HG02973 (cell line): Measurements from ENCODE around the gene TRAPPC3.
A peak's percentile ranks its signal among the peaks of the same experiment; 100 is the strongest.
"Not testable (repeated sequence)": the region's sequence is repeated elsewhere in the genome, so short reads cannot be mapped to it uniquely, and the experiment has no call there.

Source experiments
- ATAC-seq: cut with Tn5 transposase; IDR thresholded peaks from one replicate; pipeline ENCODE4 v1.9.1; 2021; ENCODE audit warnings: moderate library complexity; ENCODE audit not compliant: unreplicated experiment

TRAPPC3 gene

GRCh38 chr1:36149237-36149972 is at the start of gene TRAPPC3:
TSS of gene TRAPPC3 (minus strand) at chr1:36149486. CDS start at chr1:36149378, 108 bp downstream.
- ATAC-seq: peak; percentile 83

- no peak for ATAC-seq
Observed at GRCh38 chr1:36198641-36199040, 49.4 kb upstream of the TRAPPC3 start.

DNA sequence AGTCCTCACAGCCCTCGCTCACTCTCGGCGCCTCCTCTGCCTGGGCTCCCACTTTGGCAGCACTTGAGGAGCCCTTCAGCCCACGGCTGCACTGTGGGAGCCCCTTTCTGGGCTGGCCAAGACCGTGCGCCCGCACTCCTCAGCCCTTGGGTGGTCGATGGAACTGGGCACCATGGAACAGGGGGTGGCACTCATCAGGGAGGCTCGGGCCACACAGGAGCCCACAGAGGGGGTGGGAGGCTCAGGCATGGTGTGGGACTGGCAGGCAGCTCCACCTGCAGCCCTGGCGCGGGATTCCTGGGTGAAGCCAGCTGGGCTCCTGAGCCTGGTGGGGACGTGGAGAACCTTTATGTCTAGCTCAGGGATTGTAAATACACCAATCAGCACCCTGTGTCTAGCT is 47.5 kb upstream of the TRAPPC3 start:
- ATAC-seq: not testable (repeated sequence)

DNA sequence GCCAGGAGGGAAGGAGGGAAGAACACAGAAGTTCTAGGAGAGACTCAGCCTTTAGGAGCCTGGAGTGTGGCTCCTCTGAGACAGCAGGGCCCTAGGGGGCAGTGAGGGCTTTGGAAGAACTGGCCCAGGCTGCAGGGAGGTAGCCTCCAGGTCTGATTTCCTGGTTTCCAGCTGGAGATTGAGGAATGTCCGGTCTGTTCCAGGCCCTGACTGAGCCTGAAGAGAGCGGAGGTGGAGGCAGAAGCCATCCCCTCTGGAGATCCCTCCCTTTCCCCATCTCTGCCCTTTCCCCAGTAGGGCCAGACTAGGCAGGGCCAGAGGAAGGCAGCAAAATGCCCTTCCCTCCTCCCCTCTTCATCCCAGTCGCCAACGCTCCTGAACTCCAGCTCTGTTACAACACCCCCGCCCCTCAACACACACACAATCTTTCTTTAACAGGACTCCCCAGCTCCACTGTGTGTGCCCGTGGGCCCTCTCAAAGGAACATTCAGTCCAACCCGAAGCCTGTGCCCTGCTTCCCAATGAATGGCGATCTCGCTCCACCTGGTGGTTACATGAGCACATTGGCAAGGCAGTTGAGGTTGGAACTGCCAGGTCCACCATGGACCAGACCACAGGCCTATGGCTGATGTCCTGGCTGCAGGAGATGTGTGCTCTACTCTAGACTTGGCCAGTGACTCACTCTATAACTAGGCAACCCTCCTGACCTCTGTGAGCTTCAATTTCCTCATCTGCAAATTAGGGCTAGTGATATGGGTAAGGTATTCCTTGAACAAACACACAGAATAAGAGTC is 38.7 kb upstream of the TRAPPC3 start:
- ATAC-seq: peak; percentile 67

GRCh38 chr1:36183309-36183856 is 34.1 kb upstream of the TRAPPC3 start:
- ATAC-seq: no peak

DNA sequence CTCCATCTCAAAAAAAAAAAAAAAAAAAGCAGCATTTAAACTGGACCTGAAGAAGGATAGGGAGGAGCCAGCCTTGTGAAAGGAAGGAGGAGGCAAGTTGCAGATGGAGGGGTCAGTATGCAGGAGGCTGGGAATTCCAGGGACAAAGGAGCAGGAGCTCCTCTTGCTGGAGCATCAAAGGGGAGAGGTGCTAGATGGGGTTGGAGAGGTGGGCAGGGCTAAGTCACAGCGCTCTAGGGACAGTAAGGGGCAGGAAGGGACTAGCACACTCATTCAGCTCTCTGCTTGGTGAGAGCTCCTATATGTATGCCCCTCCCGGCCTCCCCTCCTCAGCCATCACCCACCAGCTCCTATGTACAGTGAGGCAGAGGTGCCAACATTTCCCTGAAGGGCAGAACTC is 33.4 kb upstream of the TRAPPC3 start:
- ATAC-seq: no peak

DNA sequence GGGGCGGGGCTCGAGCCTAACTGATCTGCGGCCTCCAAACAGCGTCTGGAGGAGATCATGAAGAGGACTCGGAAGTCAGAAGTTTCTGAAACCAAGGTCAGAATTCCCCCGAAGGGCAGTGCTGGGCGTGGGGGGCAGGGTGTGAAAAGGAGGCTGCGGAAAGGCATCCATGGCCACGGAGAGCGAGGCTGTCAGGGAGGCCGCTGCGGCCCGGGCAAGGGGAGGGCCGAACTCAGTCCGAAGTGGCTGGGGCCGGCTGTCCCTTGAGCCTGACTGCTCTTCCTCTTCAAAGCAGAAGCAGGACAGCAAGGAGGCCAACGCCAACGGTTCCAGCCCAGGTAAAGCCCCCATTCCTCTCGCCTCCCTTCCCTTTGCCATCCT is 29.9 kb upstream of the TRAPPC3 start:
- no peak for ATAC-seq

DNA sequence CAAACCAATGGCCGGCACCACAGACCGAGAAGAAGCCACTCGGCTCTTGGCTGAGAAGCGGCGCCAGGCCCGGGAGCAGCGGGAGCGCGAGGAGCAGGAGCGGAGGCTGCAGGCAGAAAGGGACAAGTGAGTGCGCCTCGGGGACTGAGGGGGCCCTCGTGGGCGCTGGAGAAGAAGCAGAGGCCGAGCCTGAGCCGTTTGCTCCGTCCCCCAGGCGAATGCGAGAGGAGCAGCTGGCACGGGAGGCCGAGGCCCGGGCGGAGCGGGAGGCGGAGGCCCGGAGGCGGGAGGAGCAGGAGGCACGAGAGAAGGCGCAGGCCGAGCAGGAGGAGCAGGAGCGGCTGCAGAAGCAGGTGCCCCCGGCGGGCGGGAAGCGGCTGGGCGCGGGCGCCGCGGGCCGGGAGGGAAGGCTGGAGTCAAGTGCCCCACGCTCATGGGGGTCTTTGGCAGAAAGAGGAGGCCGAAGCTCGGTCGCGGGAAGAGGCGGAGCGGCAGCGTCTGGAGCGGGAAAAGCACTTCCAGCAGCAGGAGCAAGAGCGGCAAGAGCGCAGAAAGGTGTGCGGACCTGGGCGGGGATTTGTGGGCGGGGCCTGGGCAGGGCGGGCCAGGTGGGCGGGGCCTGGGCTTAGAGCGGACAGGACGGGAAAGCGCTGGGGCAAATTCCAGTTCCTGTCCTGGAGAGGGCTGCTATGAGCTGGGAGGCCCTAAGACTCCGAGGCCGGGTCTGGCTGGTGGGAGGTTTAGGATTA is 29.4 kb upstream of the TRAPPC3 start:
- no peak for ATAC-seq

GRCh38 chr1:36177589-36178431 is 28.5 kb upstream of the TRAPPC3 start:
- ATAC-seq: no peak

DNA sequence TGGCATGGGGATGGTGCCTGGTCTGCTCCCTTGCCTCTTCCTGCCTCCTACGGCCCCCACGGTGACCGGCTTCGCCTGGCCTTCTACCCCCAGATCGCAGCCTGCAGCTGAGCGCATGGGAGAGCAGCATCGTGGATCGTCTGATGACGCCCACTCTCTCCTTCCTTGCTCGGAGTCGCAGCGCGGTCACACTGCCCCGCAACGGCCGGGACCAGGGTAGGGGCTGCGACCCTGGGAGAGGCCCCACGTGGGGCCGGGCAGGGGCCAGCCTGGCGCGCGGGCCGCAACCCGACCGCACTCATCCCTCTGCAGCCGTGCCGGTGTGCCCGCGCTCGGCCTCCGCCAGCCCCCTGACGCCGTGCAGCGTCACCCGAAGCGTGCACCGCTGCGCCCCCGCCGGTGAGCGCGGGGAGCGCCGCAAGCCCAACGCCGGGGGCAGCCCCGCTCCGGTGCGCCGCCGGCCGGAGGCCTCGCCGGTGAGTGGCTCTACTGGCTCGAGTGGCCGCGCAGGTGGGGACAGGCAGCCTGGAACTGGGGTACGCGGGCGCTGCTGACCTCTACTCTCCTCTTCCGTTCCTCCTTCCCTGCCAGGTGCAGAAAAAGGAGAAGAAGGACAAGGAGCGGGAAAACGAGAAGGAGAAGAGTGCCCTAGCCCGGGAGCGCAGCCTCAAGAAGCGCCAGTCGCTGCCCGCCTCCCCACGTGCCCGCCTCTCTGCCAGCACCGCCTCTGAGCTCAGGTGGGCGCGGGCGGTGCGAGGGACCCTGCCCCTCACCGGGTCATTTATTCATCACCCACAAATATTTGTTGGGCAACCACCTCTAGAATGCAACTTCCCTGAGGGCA is 27.0 kb upstream of the TRAPPC3 start:
- ATAC-seq: no peak

DNA sequence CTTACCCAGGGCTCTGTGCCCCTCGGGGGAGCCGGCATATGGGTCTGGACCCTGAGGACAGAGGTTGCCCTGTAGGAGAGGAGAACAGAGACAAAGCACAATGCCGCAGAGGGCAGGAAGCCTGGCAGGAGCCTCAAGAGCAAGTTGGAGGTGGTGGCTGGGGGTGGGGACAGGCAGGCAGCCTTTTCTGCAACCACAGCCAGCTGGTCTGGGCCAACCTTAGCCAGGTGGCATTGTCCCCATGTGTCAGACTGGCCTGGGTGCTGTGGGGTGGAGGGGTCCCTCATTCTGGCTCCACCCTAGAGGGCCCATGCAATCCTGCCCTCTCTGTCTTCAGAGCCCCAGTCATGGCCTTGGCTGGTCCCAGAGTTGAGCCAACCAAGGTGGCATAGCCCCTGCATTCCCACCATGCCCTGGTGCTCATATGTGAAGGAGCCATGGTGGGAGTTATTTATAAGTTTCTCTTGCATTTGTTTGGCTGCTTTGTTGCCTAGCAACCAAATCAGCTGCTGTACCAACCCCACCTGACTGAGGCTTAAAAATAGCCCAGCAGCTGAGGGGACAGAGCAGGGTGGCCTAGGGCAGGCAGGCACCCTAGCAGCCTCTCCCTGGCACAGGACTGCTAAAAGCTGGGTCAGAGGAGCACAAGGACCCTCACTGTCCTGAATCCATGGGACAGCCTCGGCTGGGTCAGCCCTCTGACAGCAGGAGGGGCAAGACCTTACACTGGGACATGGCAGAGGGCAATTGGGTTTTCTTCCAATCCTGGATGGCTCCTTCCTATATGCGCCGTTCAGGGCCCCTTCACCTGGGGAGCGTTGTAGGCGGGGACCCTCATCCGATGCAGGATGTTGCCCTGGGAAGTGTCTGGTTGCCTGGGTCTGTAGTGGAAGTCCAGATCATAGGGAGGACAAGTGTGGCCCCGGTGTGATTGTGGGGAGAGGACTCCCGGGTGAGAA is 26.1 kb upstream of the TRAPPC3 start:
- no peak for ATAC-seq

DNA sequence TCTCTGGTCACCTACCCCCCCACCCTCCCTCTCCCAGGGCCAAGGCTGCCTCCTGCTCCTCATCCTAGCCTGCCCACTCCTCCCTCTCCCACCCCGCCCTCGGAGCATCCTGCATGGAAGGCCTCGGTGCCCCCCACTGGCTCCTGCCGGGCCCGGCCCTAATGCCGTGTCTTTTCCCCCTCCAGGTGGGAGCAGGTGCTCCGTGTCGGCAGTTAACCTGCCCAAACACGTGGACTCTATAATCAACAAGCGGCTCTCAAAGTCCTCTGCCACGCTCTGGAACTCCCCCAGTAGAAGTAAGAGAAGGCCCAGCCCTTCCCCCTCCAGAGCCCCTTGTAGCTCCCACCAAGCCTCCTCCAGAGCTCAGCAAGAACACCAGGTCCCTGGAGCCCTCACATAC is 25.4 kb upstream of the TRAPPC3 start:
- ATAC-seq: no peak

DNA sequence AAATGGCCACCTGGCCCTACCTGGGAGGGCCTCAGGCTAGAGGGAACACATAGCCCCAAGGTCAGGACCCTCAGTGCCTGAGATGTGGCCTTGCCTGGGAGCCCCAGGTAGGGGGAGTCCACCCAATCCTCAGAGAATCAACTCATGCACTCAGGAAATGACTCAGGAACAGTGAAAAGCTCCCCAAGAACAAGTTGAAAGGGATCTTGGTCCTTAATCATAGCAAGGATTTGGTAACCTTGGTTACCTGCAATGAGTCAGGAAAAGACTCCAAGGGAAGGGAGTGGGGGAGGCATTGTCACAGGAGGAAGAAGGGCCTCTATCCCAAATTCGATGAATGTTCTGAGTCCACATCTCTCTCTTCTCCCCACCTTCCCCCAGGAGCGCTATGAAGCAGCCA is 23.7 kb upstream of the TRAPPC3 start:
- ATAC-seq: no peak

GRCh38 chr1:36172017-36172747 is 22.9 kb upstream of the TRAPPC3 start:
- no peak for ATAC-seq

DNA sequence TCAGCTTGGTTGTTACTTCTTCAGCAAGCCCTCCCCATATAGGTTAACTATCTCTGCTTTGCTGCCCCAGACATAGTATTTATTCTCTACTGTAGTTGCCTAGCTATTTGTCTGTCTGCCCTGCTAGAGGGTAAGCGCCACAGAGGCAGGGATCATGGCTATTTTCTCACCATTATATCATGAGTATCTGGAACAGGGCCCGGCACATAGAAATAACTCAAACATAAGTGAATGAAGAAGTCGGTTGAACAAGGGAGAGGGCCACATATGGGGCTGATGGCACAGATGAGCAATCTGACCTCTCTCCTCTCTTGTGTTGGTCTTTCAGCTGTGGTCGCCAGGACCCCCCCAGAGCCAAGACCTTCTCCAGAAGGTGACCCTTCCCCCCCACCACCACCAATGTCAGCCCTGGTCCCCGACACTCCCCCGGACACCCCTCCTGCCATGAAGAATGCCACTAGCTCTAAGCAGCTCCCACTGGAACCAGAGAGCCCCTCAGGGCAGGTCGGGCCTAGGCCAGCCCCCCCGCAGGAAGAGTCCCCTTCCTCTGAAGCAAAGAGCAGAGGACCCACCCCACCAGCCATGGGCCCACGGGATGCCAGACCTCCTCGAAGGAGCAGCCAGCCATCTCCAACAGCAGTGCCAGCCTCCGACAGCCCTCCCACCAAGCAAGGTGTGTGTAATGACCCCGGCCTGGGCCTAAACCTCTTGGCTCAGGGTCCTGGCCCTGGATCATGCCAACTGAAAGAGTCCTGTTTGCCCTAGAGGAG is 21.5 kb upstream of the TRAPPC3 start:
- no peak for ATAC-seq

DNA sequence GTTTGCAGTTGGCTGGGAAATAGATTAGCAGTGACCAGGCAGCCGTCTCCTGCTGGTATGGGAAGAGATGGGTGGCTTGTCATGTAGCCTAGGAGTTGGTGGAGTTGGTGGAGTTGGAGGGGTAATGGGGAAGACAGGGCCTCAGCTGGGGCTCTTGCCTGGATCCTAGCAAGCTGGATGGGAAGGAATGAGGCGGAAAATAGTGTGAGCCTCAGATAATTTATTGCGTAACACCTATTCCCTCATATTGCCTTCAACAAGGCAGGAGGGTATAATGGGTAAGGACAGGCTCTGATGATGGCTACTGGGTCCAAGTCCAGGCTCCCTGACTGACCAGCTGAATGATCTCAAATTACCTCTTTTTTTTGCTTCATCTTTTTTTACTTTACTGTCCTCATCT is 19.2 kb upstream of the TRAPPC3 start:
- no peak for ATAC-seq
